ENCODE data around the gene FAM241B.

DNA sequence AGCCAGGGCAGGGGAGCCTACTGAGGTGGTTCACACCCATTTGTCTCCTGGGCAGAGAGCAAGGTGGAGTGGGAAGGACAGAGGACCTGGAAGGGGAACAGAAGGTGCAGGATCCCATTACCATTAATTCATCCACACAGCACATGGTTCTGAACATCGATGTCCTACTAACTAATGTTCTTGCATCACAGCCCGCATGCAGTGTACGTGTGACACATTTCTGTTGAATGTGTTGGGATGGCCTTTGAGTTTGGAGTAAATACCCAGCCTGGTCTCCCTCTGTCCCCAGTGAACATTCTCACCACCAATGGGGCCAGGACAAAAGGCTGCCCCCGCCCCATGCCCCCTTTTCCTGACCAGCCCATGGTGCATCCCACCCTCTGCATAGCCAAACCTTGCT is 46.3 kb downstream of the FAM241B start:
- no peak for TF ChIP-seq CTCF (conservative IDR thresholded peaks at IDR 0.05)
- no peak for TF ChIP-seq ZFX (IDR thresholded peaks at IDR 0.05)
